Gastrocnemius medialis (tissue), 4 donors: ENCODE results near the gene SPIRE2.

ENCODE experiments used
- CTCF ChIP-seq, 5 experiments: fragments of 450-650 bp in 3 of 5; fragments of 200-600 bp in 2 of 5; sonication (generic) in 2 of 5; IDR thresholded peaks in 4 of 5; conservative IDR thresholded peaks in 1 of 5; 1 replicate in 4 of 5; 2 replicates in 1 of 5; pipeline ENCODE4 v1.5.1; 2016 to 2019; ENCODE audit warnings: antibody characterized with exemption in 5 of 5, mild to moderate bottlenecking in 3 of 5, moderate library complexity in 3 of 5
- POLR2A ChIP-seq, 2 donors: fragments of 450-650 bp; IDR thresholded peaks; one replicate each; pipeline ENCODE4 v1.6.1; 2017; ENCODE audit warnings: antibody characterized with exemption in 2 of 2, mild to moderate bottlenecking in 2 of 2, moderate library complexity in 2 of 2

DNA sequence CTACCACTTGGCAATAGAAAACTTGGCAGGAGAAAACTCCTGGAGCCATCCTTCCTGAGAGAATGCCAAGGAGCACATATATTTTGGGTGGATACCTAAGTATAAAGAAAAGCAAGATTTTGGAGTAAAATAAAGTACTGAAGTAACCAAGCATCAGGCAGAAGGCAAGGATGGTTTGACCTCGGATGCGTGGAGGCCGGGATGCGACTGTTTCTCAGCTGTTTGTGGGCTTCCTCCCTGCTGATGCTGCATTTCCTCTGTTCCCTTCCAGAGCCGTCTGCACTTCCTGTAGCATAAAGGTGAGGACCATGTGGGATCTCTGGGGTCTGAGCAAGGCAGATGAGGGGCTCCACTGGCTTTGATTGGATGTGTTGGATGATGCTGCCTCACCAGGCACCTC lies 39.6 kb downstream of the SPIRE2 start:
- TF ChIP-seq POLR2A (IDR thresholded peaks at IDR 0.05) (no peak), CTCF (IDR thresholded peaks at IDR 0.05 in 4 of 5, conservative IDR thresholded peaks at IDR 0.05 in 1 of 5) (no peak)
